AG04449 (cell line): ENCODE measurements around the gene LYPLAL1.

Experiments used
- CTCF ChIA-PET: fragments of 350-600 bp; formaldehyde crosslinking; extraction: SDS; loops from one replicate; lab custom pipeline; 2021; ENCODE audit warnings: antibody characterized with exemption; lab: Yijun Ruan, JAX
- POLR2A ChIA-PET: fragments of 400-600, 350-600 bp; formaldehyde crosslinking; extraction: SDS; loops from one replicate; lab custom pipeline; 2020; ENCODE audit warnings: antibody characterized with exemption, inconsistent platforms; lab: Yijun Ruan, JAX
- DNase-seq: peaks from one replicate; pipeline ENCODE4 v3.0.0-alpha.2; 2010; ENCODE audit warnings: low read depth, low spot score
- H3K4me3 ChIP-seq: 2 replicates; pipeline ENCODE4 v1.5.1; 2011; ENCODE audit warnings: low read depth, mild to moderate bottlenecking, control low read depth, low read length
- TF ChIP-seq, protein P1 (sequence below): IDR thresholded peaks from one replicate; pipeline ENCODE4 v1.5.1; 2011; ENCODE audit warnings: mild to moderate bottlenecking, moderate library complexity, low read length, control low read depth, inconsistent platforms; ENCODE audit not compliant: insufficient read depth; ENCODE audit errors: missing control alignments

The LYPLAL1 gene

DNA sequence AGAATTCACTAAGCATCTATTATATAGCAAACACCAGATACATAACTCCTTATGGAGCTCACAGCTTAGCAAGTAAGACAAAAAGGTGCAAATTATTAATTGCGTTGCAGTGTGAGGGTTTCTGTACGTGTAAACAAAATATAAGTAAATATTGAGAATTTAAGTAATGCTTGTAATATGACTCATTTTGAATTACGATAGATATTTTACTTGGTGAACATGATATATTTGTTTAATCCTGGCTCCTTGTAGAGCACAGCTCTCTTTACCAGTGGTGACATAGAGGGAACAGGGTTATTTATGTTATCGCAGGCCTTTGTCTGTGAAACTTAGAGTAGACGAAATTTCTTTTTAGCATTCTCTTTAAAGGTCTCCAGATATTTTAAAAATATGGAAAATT, 36.4 kb downstream of the LYPLAL1 start:
- TF ChIP-seq, protein P1, sequence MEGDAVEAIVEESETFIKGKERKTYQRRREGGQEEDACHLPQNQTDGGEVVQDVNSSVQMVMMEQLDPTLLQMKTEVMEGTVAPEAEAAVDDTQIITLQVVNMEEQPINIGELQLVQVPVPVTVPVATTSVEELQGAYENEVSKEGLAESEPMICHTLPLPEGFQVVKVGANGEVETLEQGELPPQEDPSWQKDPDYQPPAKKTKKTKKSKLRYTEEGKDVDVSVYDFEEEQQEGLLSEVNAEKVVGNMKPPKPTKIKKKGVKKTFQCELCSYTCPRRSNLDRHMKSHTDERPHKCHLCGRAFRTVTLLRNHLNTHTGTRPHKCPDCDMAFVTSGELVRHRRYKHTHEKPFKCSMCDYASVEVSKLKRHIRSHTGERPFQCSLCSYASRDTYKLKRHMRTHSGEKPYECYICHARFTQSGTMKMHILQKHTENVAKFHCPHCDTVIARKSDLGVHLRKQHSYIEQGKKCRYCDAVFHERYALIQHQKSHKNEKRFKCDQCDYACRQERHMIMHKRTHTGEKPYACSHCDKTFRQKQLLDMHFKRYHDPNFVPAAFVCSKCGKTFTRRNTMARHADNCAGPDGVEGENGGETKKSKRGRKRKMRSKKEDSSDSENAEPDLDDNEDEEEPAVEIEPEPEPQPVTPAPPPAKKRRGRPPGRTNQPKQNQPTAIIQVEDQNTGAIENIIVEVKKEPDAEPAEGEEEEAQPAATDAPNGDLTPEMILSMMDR: no peak
- DNase-seq: no peak
- CTCF ChIA-PET: interaction anchor here (1.1 to 2.1 kb wide), 3 partner anchors 10 to 176 kb away, joined by 4 to 6 read pairs (median 4); no protein-coding TSS in a partner anchor
- no peak overlapping the region for H3K4me3 ChIP-seq
- POLR2A ChIA-PET: no interaction called here

- DNase-seq: no peak
- TF ChIP-seq, protein P1: no peak
- ChIA-PET POLR2A (no interaction called here), CTCF (no interaction called here)
- H3K4me3 ChIP-seq: no peak overlapping the region
Measured at GRCh38 chr1:219215477-219215876, 41.8 kb downstream of the LYPLAL1 start.

DNA sequence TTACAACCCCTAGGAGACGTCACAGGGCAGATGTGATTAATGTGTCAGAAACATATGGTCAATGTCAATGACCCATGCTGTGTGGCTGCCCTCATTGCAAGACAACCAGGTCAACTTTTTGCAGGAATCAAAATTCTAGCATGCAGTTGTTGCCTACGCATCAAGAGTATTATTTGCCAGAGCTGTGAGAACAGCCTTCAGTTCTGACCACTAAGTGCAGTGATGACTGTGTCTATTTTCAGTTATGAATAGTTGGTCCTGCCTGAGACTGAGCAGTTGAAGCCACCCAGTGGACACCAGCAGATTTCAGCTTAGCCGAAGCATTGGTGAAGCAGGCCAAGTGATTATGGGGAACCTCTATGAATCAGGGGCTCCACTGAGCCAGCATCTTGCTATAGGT, 47.3 kb downstream of the LYPLAL1 start:
- TF ChIP-seq, protein P1: no peak
- CTCF ChIA-PET: interaction anchor here (1.6 kb wide), 1 partner anchor 196 kb away, joined by 3 read pairs; no protein-coding TSS in a partner anchor
- DNase-seq: no peak
- no peak overlapping the region for H3K4me3 ChIP-seq
- POLR2A ChIA-PET: no interaction called here

DNA sequence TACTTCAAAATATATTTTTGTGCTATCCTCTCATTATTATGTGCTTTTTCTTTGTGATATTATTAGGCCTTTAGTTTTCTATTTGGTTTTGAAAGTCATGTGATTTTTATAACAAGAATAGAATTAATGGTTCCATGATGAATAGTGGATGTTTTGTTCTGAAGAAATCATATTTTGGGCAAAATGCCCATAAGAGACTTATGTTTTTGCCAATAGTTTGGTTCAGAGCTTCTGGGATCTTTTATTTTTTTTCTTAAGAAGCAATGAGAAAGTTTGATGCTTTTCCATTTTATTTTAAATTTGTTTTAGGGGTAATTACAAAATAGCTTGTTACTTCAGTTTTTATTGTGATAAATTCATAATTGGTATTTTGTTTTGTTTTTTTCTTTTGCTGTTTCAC, 49.8 kb downstream of the LYPLAL1 start:
- CTCF ChIA-PET: no interaction called here
- POLR2A ChIA-PET: no interaction called here

GRCh38 chr1:219226196-219226595, 52.5 kb downstream of the LYPLAL1 start:
- POLR2A ChIA-PET: no interaction called here
- TF ChIP-seq, protein P1: no peak
- no peak overlapping the region for H3K4me3 ChIP-seq
- DNase-seq: no peak
- CTCF ChIA-PET: no interaction called here

More for the DNA sequence above, 49.8 kb downstream of the LYPLAL1 start:
- no peak for DNase-seq
- H3K4me3 ChIP-seq: no peak overlapping the region
- TF ChIP-seq, protein P1: no peak

DNA sequence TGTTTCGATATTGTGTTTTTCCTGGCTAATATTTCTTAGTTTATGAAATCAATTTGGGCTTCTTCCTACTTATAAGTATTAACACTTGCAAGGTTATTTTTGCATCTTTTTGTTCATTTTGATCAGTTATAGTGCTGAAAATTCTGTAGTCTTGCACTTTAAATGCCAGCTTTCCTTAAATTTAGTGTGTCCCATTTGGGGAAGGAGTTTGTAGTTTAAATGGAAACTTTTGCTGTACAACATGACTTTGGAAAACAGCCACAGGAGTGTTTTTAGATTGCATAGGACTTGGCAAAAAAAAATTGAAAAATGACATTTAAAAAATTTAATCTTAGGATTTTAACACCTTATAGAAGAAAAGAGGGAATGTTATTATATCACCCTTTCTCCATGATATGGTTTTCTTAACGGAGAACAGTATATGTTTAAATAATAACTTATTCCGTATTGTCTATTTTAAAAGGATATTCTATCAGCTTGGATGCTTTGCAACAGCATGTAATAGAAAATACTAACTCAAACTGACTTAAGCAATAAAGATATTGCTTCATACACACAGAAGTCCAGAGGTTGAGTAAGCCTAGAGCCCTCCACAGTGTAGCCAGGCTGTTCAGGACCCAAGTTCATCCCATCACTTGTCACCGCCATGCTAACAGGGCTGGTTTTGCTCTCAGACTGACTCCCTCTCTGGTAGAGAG, 53.8 kb downstream of the LYPLAL1 start:
- TF ChIP-seq, protein P1: no peak
- DNase-seq: no peak
- no peak overlapping the region for H3K4me3 ChIP-seq
- ChIA-PET POLR2A (no interaction called here), CTCF (no interaction called here)
